ENCODE measurements around the gene NR2C2. TPM values are rescaled to one million over a fixed set of nuclear protein-coding genes. Genes with fewer than 3 reads are reported as not detected.

The NR2C2 gene
- total RNA-seq, 4 donors from 2014 or later: 33.3 to 91.6 (median 51.5) TPM

- no peak for DNase-seq (ENCODE audit: low spot score in 2 of 2)
- peak overlapping the region; percentile 94 for H3K4me3 ChIP-seq
- TF ChIP-seq POLR2AphosphoS5 (IDR thresholded peaks at IDR 0.05) (no peak), CTCF (IDR thresholded peaks at IDR 0.05) (no peak), EP300 (IDR thresholded peaks at IDR 0.05) (no peak)
- peaks cover 20% of the 10 kb centered on the region for H3K4me1 ChIP-seq
- no peaks in the 10 kb centered on the region for H3K9me3 ChIP-seq
- 0% methylated on average over 15 of the region's 25 CpGs for WGBS
- H3K27me3 ChIP-seq: no peaks in the 10 kb centered on the region
- H3K36me3 ChIP-seq: peaks cover 7% of the 10 kb centered on the region
- H3K27ac ChIP-seq: peak overlapping the region; percentile 81
These were observed 117.0 kb downstream of the NR2C2 start for GRCh38 chr3:15064299-15064834.

- no peaks in the 10 kb centered on the region for H3K9me3 ChIP-seq
- H3K36me3 ChIP-seq: peaks cover under 1% of the 10 kb centered on the region
- WGBS: 0% methylated on average over 30 of the region's 69 CpGs
- no peaks in the 10 kb centered on the region for H3K27me3 ChIP-seq
- DNase-seq (ENCODE audit: low spot score in 2 of 2): peak; percentile 92 to 94
- peaks cover 20% of the 10 kb centered on the region for H3K4me1 ChIP-seq
- peak in 1 of 2 donors; percentile 80 for TF ChIP-seq POLR2A (IDR thresholded peaks at IDR 0.05)
- TF ChIP-seq EP300 (IDR thresholded peaks at IDR 0.05): no peak
- peak; percentile 26 to 88 (median 83) for TF ChIP-seq POLR2AphosphoS5 (IDR thresholded peaks at IDR 0.05)
- TF ChIP-seq CTCF (IDR thresholded peaks at IDR 0.05): no peak
- peak within 1 kb of the TSS; percentile 81 for H3K27ac ChIP-seq
- H3K4me3 ChIP-seq: peak within 1 kb of the TSS; percentile 94
These were observed 117.6 kb downstream of the NR2C2 start, which contains the start of gene MRPS25 for GRCh38 chr3:15064835-15065549. TSS of gene MRPS25 (minus strand) at chr3:15065315. CDS start at chr3:15065194, 121 bp downstream.

GRCh38 chr3:15065550-15066007 is 118.2 kb downstream of the NR2C2 start:
- H3K27ac ChIP-seq: peak overlapping the region; percentile 81
- H3K9me3 ChIP-seq: no peaks in the 10 kb centered on the region
- H3K36me3 ChIP-seq: peaks cover under 1% of the 10 kb centered on the region
- H3K27me3 ChIP-seq: no peaks in the 10 kb centered on the region
- H3K4me3 ChIP-seq: peak overlapping the region; percentile 94
- no peak for TF ChIP-seq POLR2A (IDR thresholded peaks at IDR 0.05)
- no peak for TF ChIP-seq POLR2AphosphoS5 (IDR thresholded peaks at IDR 0.05)
- no peak for TF ChIP-seq EP300 (IDR thresholded peaks at IDR 0.05)
- TF ChIP-seq CTCF (IDR thresholded peaks at IDR 0.05): no peak
- no peak for DNase-seq (ENCODE audit: low spot score in 2 of 2)
- 58% methylated on average over 16 of the region's 16 CpGs for WGBS
- peaks cover 20% of the 10 kb centered on the region for H3K4me1 ChIP-seq

GRCh38 chr3:15066467-15066866 is 119.1 kb downstream of the NR2C2 start:
- Histone ChIP-seq H3K36me3 (peaks cover 9% of the 10 kb centered on the region), H3K27me3 (no peaks in the 10 kb centered on the region), H3K9me3 (no peaks in the 10 kb centered on the region), H3K27ac (no peak overlapping the region), H3K4me1 (peaks cover 20% of the 10 kb centered on the region), H3K4me3 (no peak overlapping the region)
- no peak for DNase-seq (ENCODE audit: low spot score in 2 of 2)
- WGBS: 94% methylated on average over 3 of the region's 3 CpGs
- TF ChIP-seq CTCF (IDR thresholded peaks at IDR 0.05) (no peak), EP300 (IDR thresholded peaks at IDR 0.05) (no peak), POLR2AphosphoS5 (IDR thresholded peaks at IDR 0.05) (no peak), POLR2A (IDR thresholded peaks at IDR 0.05) (no peak)

- Histone ChIP-seq H3K4me1 (peaks cover 5% of the 10 kb centered on the region), H3K27ac (no peak overlapping the region), H3K27me3 (no peaks in the 10 kb centered on the region), H3K9me3 (no peaks in the 10 kb centered on the region), H3K4me3 (no peak overlapping the region), H3K36me3 (peaks cover 38% of the 10 kb centered on the region)
- DNase-seq (ENCODE audit: low spot score in 2 of 2): no peak
- TF ChIP-seq POLR2AphosphoS5 (IDR thresholded peaks at IDR 0.05) (no peak), CTCF (IDR thresholded peaks at IDR 0.05) (no peak), POLR2A (IDR thresholded peaks at IDR 0.05) (no peak), EP300 (IDR thresholded peaks at IDR 0.05) (no peak)
- 100% methylated on average over 1 of the region's 1 CpG for WGBS
These were observed 122.1 kb downstream of the NR2C2 start for GRCh38 chr3:15069441-15069840.
